GM13977 (cell line): ENCODE measurements around the gene PLCD1.
"Not testable (repeated sequence)": the region's sequence is repeated elsewhere in the genome, so short reads cannot be mapped to it uniquely, and the experiment has no call there.

ENCODE experiments used
- DNase-seq: peaks from one replicate; pipeline ENCODE4 v3.0.0; 2012; ENCODE audit warnings: low spot score
- CTCF ChIP-seq: IDR thresholded peaks from 2 replicates; pipeline ENCODE4 v1.5.1; 2012; ENCODE audit warnings: mild to moderate bottlenecking, control low read depth; ENCODE audit not compliant: insufficient read depth; ENCODE audit errors: extremely low read depth, missing control alignments
- in situ Hi-C: fragments of 300-500 bp; cut with MboI; formaldehyde crosslinking; loops from one replicate; pipeline ENCODE4 v1.12.0; 2022; ENCODE audit warnings: low sequenced_read_pairs, low pct_unique_long_range_greater_than_20kb, mixed read lengths, inconsistent platforms; ENCODE audit not compliant: unreplicated experiment

PLCD1 gene

GRCh38 chr3:37992271-37993066, 37.0 kb downstream of the PLCD1 start:
- TF ChIP-seq CTCF: no peak
- no peak for DNase-seq
- in situ Hi-C loops: no loop called here

- in situ Hi-C loops: no loop called here
- TF ChIP-seq CTCF: no peak
- no peak for DNase-seq
Observed at GRCh38 chr3:37991823-37992222, 37.6 kb downstream of the PLCD1 start.

GRCh38 chr3:37991109-37991508, 38.3 kb downstream of the PLCD1 start:
- in situ Hi-C loops: no loop called here
- no peak for DNase-seq
- TF ChIP-seq CTCF: no peak

DNA sequence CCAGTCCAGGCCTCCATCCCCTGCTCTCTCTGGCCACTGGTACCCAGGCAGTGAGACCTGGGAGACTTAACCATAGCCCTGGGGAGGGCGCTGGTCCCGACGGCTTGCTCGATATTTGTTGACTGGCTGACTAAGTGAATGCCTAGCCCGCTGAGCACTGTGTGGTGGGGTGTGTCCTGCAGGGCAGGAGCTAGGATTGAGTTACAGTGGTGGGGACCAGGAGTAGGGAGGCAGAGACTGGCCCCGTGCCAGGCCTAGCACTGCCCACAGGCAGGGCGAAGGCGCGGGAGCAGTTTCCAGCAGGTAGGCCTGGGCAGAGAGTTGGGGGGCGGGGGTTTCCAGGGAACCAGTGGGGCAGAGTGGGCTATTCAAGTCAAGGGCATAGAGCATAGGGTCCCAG, 38.9 kb downstream of the PLCD1 start, which contains the start of gene VILL:
TSS of gene VILL (plus strand) at position 260 of the 400 bp plus-strand sequence. CDS start 2,887 bp downstream, outside the sequence.
- in situ Hi-C loops: no loop called here
- no peak for DNase-seq

GRCh38 chr3:37989821-37990480, 39.5 kb downstream of the PLCD1 start:
- no peak for DNase-seq
- in situ Hi-C loops: no loop called here
- TF ChIP-seq CTCF: no peak

More for the DNA sequence above, 38.9 kb downstream of the PLCD1 start, which contains the start of gene VILL:
- no peak for TF ChIP-seq CTCF

DNA sequence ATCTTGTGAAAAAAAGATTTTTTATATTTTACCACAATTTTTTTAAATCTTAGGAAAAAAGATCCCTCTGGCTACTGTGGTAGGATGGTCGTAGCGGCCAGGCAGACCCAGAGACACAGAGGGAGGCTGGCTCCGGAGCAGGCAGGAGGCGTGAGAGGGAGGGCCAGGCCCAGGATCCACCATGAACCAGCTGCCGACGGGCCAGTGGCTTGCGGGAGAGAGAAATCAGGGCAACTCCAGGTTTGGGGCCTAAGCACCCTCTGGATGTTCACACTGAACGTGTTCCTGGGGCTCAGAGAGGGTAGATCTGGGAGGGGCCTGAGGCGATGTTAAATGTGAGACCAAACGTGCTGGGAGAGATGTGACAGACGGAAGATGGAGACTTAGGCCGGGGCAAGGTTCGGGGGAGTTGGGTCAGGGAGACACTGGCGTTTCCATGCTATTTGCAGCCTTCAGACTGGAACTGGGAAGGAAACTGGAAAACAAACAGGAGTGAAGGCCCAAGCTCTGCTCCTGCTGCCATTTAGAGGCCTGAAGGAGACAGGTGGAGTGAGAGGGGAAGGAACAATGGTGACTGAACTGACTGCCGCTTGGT, 40.4 kb downstream of the PLCD1 start:
- DNase-seq: no peak
- no peak for TF ChIP-seq CTCF
- in situ Hi-C loops: no loop called here

GRCh38 chr3:37988376-37988775, 41.1 kb downstream of the PLCD1 start:
- in situ Hi-C loops, DNase-seq: not testable (repeated sequence)
